CD4-positive, alpha-beta T cell treated with Interferon gamma for 1 hour (primary cell): Measurements from ENCODE around the gene IMMP1L.
"Not testable (repeated sequence)": the region's sequence is repeated elsewhere in the genome, so short reads cannot be mapped to it uniquely, and the experiment has no call there.

ENCODE experiments used
- DNase-seq: peaks from one replicate; pipeline ENCODE4 v3.0.0-alpha.2; 2020

IMMP1L gene

DNA sequence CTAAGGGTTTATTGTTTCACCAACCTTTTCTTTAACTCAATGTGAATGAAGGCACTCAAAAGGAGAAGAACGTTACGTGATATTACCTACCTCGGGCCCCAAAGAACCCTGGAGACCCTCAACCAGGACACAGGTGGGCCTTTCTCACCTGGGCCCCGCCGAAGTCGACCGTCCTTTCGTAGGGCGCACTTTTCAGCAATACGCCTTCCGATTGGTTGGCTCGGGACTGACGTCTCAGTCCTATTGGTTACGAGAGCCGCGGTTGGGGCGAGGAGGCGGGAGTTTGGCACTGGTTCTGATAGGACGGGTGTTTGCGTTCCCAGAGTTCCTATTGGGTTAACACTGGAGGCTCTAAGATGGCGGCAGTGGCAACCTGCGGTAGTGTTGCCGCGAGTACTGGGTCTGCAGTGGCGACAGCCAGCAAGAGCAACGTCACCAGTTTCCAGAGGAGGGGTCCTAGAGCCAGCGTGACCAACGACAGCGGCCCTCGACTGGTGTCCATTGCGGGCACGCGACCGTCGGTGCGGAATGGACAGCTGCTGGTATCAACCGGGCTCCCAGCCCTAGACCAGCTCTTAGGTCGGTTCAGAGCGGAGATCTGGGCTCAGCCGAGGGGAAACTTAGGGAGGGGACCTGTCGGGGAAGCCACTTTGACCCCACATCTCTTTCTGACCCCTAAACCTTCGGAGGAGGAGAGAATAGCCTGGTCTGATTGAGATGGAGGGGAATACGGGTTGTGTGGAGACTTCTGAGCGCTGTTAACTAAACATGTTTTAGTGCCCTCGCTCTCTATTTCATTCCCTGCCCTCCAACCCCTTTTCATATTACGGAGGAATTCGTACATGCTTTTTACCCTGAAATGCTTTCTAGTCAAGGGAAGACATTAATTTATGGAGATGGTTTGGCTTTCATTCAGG is at the start of gene IMMP1L, which contains the start of gene ELP4:
TSS of gene IMMP1L (minus strand) at position 194 of the 917 bp plus-strand sequence. CDS start 46,346 bp downstream, outside the sequence.
TSS of gene ELP4 (plus strand) at position 339 of the 917 bp plus-strand sequence. CDS start at position 357, 18 bp downstream.
- DNase-seq = peak; percentile 94

- DNase-seq = no peak
Measured at GRCh38 chr11:31558001-31558400, 48.6 kb upstream of the IMMP1L start.

DNA sequence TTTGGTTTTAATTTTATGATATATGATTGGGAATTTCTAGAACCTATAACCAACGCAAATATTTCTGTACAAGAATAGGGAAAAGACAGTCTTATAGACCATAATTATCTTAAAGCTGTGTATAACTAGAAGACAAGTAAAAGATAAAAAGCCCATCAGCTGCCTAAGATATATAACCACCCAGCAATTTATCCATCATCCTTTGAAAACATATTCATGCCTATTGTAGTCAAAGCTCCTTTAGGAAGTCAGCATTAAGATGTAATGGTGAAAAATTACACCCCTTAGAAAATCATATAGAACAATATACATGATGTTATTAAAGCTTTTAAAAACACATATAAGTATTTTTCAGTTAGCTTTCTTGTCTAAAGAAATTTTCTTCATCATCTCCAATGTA is 46.5 kb upstream of the IMMP1L start:
- DNase-seq = no peak

GRCh38 chr11:31542862-31543261 is 33.4 kb upstream of the IMMP1L start:
- no peak for DNase-seq

- no peak for DNase-seq
Measured at GRCh38 chr11:31535479-31535878, 26.1 kb upstream of the IMMP1L start.

DNA sequence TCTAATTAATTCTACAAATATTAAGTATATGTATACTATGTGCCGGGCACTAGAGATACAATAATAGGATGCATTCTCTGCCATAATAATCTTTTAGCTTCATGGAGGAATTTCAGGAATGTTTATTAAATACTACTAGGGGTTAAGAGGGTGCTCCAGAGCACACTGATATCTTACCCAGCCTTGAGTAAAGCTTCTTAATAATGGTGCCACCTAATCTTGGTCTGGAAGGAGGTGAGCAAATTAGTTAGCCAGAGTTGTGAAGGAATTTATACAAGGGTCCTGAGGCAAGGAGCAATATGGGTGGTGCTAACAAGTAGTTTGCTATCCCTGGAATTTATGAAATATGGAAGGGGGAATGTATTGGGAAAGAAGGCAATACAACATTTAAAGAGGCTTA is 21.9 kb upstream of the IMMP1L start:
- DNase-seq = no peak

- DNase-seq = no peak
Measured at GRCh38 chr11:31529701-31530100, 20.3 kb upstream of the IMMP1L start.

- no peak for DNase-seq
Measured at GRCh38 chr11:31529189-31529588, 19.8 kb upstream of the IMMP1L start.

GRCh38 chr11:31521497-31522150 is 12.2 kb upstream of the IMMP1L start:
- DNase-seq = no peak

DNA sequence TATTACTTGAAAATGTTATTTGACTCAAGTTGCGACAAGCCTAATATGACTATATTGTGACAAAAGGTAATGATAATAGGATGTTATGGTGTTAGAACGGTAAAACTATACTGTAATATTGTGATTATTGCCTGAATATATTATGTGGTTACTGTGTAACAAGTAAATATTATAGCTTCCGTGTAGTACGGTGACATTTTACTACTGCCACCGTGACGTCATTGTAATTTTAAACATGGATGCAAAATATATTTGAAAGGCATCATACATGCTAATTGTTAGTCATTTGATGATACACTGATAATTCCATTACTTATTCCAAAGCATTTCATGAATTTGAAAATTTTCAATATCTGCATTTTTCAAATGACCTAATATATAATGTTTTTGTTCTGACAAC is 2.7 kb upstream of the IMMP1L start:
- no peak for DNase-seq

GRCh38 chr11:31509051-31509428 is 382 bp downstream of the IMMP1L start:
- DNase-seq = no peak

GRCh38 chr11:31500560-31500959 is 8.9 kb downstream of the IMMP1L start:
- no peak for DNase-seq

DNA sequence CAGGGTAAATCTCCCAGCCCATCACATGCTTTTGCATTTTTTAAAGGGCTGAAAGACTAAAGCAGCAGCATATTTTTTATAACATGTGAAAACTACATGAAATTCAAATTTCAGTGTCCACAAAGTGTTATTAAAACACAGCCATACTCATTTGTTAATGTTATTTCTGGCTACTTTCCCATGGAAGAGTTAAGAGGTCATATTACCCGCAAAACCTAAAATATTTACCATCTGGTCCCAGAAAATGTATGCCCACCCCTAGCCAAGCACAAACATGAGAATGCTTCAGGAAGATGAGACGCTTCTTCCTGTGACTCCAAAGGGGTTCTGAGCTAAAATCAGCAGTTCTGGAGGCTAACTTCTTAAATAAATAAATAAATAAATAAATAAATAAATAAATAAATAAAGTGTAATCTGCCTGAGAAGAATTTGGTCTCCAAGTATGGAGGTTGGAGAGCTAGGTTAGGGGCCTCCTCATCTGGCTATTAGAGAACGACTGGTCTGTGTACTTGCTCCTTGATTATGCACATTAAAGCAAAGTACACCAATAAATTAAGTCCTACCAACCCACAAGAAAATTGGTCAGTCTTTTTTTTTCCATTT is 9.7 kb downstream of the IMMP1L start:
- DNase-seq = no peak

DNA sequence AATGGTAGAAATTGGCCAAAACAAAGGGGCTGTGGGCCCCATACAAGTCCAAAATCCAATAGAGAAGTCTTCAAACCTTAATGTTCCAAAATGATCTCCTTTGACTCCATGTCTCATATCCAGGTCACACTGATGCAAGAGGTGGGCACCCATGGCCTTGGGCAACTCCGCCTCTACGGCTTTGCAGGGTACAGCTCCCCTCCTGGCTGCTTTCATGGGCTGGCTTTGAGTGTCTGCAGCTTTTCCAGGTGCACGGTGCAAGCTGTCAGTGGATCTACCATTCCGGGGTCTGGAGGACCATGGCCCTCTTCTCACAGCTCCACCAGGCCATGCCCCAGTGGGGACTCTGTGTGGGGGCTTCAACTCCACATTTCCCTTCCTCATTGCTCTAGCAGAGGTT is 15.7 kb downstream of the IMMP1L start:
- not testable (repeated sequence) for DNase-seq

GRCh38 chr11:31493235-31493634 is 16.2 kb downstream of the IMMP1L start:
- DNase-seq = no peak

GRCh38 chr11:31492320-31492913 is 17.0 kb downstream of the IMMP1L start:
- no peak for DNase-seq

- DNase-seq = no peak
Measured at GRCh38 chr11:31487848-31488247, 21.6 kb downstream of the IMMP1L start.

DNA sequence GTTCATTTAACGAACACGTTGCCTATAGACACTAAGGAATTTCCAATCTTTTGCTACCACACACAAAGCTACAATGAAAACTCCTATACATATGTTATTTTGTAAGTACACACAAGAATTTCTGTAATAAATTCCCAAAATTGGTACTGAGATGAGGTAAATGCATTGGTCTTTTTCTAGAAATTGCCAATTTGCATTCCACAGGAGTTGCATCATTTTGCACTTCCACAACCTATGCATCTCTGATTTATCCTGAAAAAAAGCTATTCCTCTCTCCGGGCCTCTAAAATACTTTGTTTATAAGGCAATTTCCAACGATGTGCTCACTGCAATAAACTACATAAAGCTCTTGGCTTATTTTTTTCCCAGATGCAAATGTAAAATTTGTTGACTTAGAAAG is 24.9 kb downstream of the IMMP1L start:
- no peak for DNase-seq

DNA sequence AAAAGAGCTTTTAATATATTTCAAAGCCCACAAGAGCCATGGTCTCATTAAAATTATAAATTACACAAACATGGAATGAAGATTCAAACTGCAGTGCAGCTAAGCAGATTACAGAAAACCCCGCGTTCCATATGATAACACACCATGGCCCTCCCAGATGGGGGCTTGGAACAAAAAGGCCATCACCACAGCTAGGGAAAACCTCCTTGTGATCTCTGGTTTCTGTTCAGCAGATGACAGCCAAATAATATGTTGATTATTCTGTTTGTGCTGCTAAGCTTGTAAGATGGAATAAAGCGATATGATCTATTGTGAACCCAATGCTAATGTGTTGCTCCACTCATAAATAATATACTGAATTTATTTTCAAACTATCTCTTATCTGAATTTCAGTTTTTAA is 28.5 kb downstream of the IMMP1L start:
- no peak for DNase-seq

- no peak for DNase-seq
Measured at GRCh38 chr11:31479066-31479465, 30.4 kb downstream of the IMMP1L start.

GRCh38 chr11:31478223-31478590 is 31.2 kb downstream of the IMMP1L start:
- no peak for DNase-seq

- no peak for DNase-seq
Measured at GRCh38 chr11:31477528-31478222, 31.7 kb downstream of the IMMP1L start.

DNA sequence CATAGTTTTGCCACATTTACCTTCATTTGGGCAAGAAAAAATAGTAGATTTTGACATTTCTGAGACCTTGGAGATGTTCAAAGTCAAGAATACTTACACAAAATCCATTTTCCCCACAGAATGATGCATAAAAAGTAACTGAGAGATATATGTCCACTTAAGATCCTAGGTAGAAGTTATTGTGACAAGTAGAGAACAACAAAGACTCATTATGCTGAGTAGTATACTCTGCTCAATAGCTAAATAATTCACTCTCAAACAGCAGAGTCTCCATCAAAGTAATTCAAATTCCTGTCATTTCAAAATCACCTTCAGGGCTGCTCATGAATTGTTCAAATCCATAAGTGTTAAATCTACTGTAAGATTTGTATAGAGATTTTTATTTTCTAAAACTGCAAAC is 35.3 kb downstream of the IMMP1L start:
- no peak for DNase-seq
